Measurements from ENCODE around the gene SYNRG. TPM values are rescaled to one million over a fixed set of nuclear protein-coding genes. Genes with fewer than 3 reads are reported as not detected.

SYNRG gene
- total and polyA plus RNA-seq, 2 donors (not counting 3 experiments of a cell fraction or from before 2014, with no cell fraction given): 15.3 to 42.2 TPM

DNA sequence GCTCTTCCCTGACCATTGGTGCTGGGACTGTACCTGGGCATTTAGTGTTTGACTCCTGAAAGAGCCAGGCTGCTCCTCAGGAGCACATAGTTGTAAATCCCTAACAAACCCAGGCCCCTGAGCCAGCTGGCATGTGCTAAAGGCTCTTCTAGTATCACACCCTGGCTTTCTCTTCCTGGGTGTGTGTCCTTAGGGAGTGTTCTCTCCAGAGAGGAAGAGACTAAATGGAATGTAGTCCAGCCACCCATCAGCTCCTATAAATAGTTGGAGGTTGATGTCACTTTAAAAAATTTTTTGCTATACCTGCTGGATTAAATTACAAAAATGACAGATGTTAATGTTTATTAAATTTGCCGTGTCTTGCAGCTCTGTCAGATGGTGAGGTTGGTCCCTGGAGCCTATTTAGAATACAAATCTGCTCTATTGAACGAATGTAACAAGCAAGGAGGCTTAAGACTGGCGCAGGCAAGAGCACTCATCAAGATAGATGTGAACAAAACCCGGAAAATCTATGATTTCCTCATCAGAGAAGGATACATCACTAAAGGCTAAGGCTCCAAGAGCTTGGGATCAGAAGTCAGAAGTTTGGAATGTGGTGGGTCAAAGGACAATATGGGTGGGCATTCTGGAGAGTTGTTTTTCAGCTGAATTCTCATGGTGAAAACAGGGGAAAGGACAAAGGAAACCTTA is 132.6 kb downstream of the SYNRG start:
- ChIA-PET POLR2A (interaction anchor here (0.6 to 1.6 kb wide), 4 partner anchors 12 to 69 kb away, joined by 3 to 8 read pairs (median 4); partner anchors contain the start of genes ACACA and TADA2A), CTCF (interaction anchor here (0.7 to 1.5 kb wide), 10 partner anchors 10 to 103 kb away, joined by 3 to 11 read pairs (median 4); partner anchors contain the start of gene DUSP14)
- Histone ChIP-seq H3K4me2 (ENCODE audit: insufficient read depth, low read length) (peak overlapping the region; percentile 77), H3K79me2 (ENCODE audit: control insufficient read depth, insufficient read depth, low read length) (no peaks in the 10 kb centered on the region), H2AFZ (ENCODE audit: low read depth, low read length) (peak overlapping the region; percentile 56), H3K27me3 (ENCODE audit: control insufficient read depth in 2 of 2, insufficient read depth in 2 of 2, low read length in 2 of 2) (no peaks in the 10 kb centered on the region), H3K27ac (ENCODE audit: insufficient read depth, low read depth, low read length) (peak overlapping the region; percentile 96), H3K9me3 (replicated peaks; ENCODE audit: control insufficient read depth, insufficient read depth, low read length) (no peaks in the 10 kb centered on the region), H3K4me3 (replicated peaks in 1 of 3; ENCODE audit: insufficient read depth in 1 of 3, low read depth in 1 of 3, low read length in 3 of 3) (peak overlapping the region in 1 of 3 experiments; percentile 26), H3K4me1 (ENCODE audit: control insufficient read depth, extremely low read depth, insufficient read depth, low read length) (peaks cover 22% of the 10 kb centered on the region), H4K20me1 (replicated peaks; ENCODE audit: control insufficient read depth, extremely low read depth, insufficient read depth, low read length) (no peaks in the 10 kb centered on the region), H3K9me1 (replicated peaks; ENCODE audit: control insufficient read depth, extremely low read depth, insufficient read depth, low read length) (no peaks in the 10 kb centered on the region), H3K36me3 (ENCODE audit: control insufficient read depth in 2 of 2, extremely low read depth in 1 of 2, insufficient read depth in 2 of 2, low read length in 2 of 2) (peaks cover 3 to 9% of the 10 kb centered on the region in 2 experiments), H3K9ac (replicated peaks; ENCODE audit: extremely low read depth, insufficient read depth, low read length) (peak overlapping the region; percentile 58)
- TF ChIP-seq, protein P1, sequence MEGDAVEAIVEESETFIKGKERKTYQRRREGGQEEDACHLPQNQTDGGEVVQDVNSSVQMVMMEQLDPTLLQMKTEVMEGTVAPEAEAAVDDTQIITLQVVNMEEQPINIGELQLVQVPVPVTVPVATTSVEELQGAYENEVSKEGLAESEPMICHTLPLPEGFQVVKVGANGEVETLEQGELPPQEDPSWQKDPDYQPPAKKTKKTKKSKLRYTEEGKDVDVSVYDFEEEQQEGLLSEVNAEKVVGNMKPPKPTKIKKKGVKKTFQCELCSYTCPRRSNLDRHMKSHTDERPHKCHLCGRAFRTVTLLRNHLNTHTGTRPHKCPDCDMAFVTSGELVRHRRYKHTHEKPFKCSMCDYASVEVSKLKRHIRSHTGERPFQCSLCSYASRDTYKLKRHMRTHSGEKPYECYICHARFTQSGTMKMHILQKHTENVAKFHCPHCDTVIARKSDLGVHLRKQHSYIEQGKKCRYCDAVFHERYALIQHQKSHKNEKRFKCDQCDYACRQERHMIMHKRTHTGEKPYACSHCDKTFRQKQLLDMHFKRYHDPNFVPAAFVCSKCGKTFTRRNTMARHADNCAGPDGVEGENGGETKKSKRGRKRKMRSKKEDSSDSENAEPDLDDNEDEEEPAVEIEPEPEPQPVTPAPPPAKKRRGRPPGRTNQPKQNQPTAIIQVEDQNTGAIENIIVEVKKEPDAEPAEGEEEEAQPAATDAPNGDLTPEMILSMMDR (IDR thresholded peaks at IDR 0.05; ENCODE audit: extremely low read depth in 1 of 2, insufficient read depth in 1 of 2, low read depth in 1 of 2, low read length in 2 of 2): no peak
- TF ChIP-seq, protein P2, sequence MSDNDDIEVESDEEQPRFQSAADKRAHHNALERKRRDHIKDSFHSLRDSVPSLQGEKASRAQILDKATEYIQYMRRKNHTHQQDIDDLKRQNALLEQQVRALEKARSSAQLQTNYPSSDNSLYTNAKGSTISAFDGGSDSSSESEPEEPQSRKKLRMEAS (IDR thresholded peaks at IDR 0.05; ENCODE audit: insufficient read depth, insufficient read length): no peak
- TF ChIP-seq EZH2 (IDR thresholded peaks at IDR 0.05; ENCODE audit: borderline replicate concordance, low read depth, low read length, severe bottlenecking) (no peak), MYC (IDR thresholded peaks at IDR 0.05; ENCODE audit: low read depth, low read length) (no peak), FOS (IDR thresholded peaks at IDR 0.05; ENCODE audit: borderline replicate concordance, insufficient read depth, low read length) (peak; percentile 43), POLR2AphosphoS5 (IDR thresholded peaks at IDR 0.05; ENCODE audit: insufficient read depth, low read depth, low read length) (peak; percentile 14), GATA2 (IDR thresholded peaks at IDR 0.05; ENCODE audit: insufficient read depth, insufficient read length, low read depth, low read length) (peak; percentile 33), POLR2A (IDR thresholded peaks at IDR 0.05; ENCODE audit: low read depth, low read length) (no peak), JUN (IDR thresholded peaks at IDR 0.05; ENCODE audit: borderline replicate concordance, insufficient read depth, insufficient read length, low read depth) (peak; percentile 86)
- BruUV-seq (replicated peaks): TSS peak; percentile 78
- no peak for FAIRE-seq
- dilution Hi-C loops (cut with MboI; ENCODE audit: extremely low pct_ligation_motif_present, low sequenced_read_pairs): no loop called here
- intact Hi-C loops (cut with micrococcal nuclease): loop anchor here (1.0 kb wide), 3 partner anchors 8 to 12 kb away; no protein-coding TSS in a partner anchor
- peak; percentile 86 for DNase-seq (ENCODE audit: low read depth, low spot score)

All from endothelial cell of umbilical vein (primary cell).